HEK293 (cell line): ENCODE results near the gene USP6NL.

Source experiments
- CTCF ChIA-PET: fragments of 350-600 bp; formaldehyde crosslinking; extraction: SDS; loops from one replicate; lab custom pipeline; 2021; ENCODE audit warnings: antibody characterized with exemption; lab: Yijun Ruan, JAX
- POLR2A ChIA-PET: fragments of 300-600 bp; formaldehyde crosslinking; extraction: SDS; loops from one replicate; lab custom pipeline; 2020; ENCODE audit warnings: antibody characterized with exemption, inconsistent platforms; lab: Yijun Ruan, JAX
- H3K27ac ChIP-seq: fragments of 200-500 bp; sonication (Bioruptor generic); 2 replicates; pipeline ENCODE4 v1.5.1; 2014; ENCODE audit warnings: low read depth, low read length, control low read depth, inconsistent platforms; ENCODE audit errors: extremely low read depth
- H3K36me3 ChIP-seq, 2 experiments: fragments of 200-500 bp in 1 of 2; sonication (Bioruptor generic) in 1 of 2; 1 replicate in 1 of 2; 2 replicates in 1 of 2; pipeline ENCODE4 v1.5.1; 2014 to 2017; ENCODE audit warnings: inconsistent platforms in 2 of 2, low read length in 2 of 2; ENCODE audit not compliant: control insufficient read depth in 2 of 2, insufficient read depth in 1 of 2
- H3K4me1 ChIP-seq: fragments of 200-500 bp; sonication (Bioruptor generic); 2 replicates; pipeline ENCODE4 v1.5.1; 2014; ENCODE audit warnings: mild to moderate bottlenecking, low read length, inconsistent platforms; ENCODE audit not compliant: control insufficient read depth, insufficient read depth
- H3K4me3 ChIP-seq: 2 replicates; pipeline ENCODE4 v1.5.1; 2011; ENCODE audit warnings: low read depth, mild to moderate bottlenecking, control low read depth, low read length, moderate library complexity
- H3K9me3 ChIP-seq: fragments of 200-500 bp; sonication (Bioruptor generic); 2 replicates; pipeline ENCODE4 v1.5.1; 2014; ENCODE audit warnings: low read depth, low read length, inconsistent platforms; ENCODE audit not compliant: control insufficient read depth, insufficient read depth
- BCL11B ChIP-seq: fragments of 450-650 bp; formaldehyde crosslinking; IDR thresholded peaks from 2 replicates; pipeline ENCODE4 v1.5.1; 2016; ENCODE audit warnings: low read depth, missing biosample characterization, missing genetic modification characterization
- CTCF ChIP-seq: fragments of 450-650 bp; formaldehyde crosslinking; IDR thresholded peaks from 2 replicates; pipeline ENCODE4 v1.5.1; 2016; ENCODE audit warnings: missing biosample characterization, missing genetic modification characterization
- EGR2 ChIP-seq: fragments of 450-650 bp; formaldehyde crosslinking; IDR thresholded peaks from 2 replicates; pipeline ENCODE4 v1.5.1; 2016; ENCODE audit warnings: low read depth, missing biosample characterization, missing genetic modification characterization
- PRDM6 ChIP-seq: fragments of 450-650 bp; formaldehyde crosslinking; IDR thresholded peaks from 2 replicates; pipeline ENCODE4 v1.5.1; 2017; ENCODE audit warnings: missing biosample characterization, missing genetic modification characterization
- SALL2 ChIP-seq: fragments of 450-650 bp; formaldehyde crosslinking; IDR thresholded peaks from 2 replicates; pipeline ENCODE4 v1.5.0; 2017; ENCODE audit warnings: missing biosample characterization, mild to moderate bottlenecking, missing genetic modification characterization, borderline replicate concordance
- SCRT1 ChIP-seq: fragments of 450-650 bp; formaldehyde crosslinking; IDR thresholded peaks from 2 replicates; pipeline ENCODE4 v1.5.1; 2016; ENCODE audit warnings: missing biosample characterization, missing genetic modification characterization, borderline replicate concordance
- YY2 ChIP-seq: fragments of 450-650 bp; formaldehyde crosslinking; IDR thresholded peaks from 2 replicates; pipeline ENCODE4 v1.5.1; 2016; ENCODE audit warnings: missing biosample characterization, missing genetic modification characterization
- ZNF157 ChIP-seq: fragments of 450-650 bp; formaldehyde crosslinking; IDR thresholded peaks from 2 replicates; pipeline ENCODE4 v1.5.1; 2016; ENCODE audit warnings: missing biosample characterization, missing genetic modification characterization
- ZNF2 ChIP-seq: fragments of 450-650 bp; formaldehyde crosslinking; IDR thresholded peaks from 2 replicates; pipeline ENCODE4 v1.5.1; 2016; ENCODE audit warnings: missing biosample characterization, missing genetic modification characterization
- ZNF292 ChIP-seq: fragments of 450-650 bp; formaldehyde crosslinking; IDR thresholded peaks from 2 replicates; pipeline ENCODE4 v1.5.1; 2016; ENCODE audit warnings: low read depth, missing biosample characterization, missing genetic modification characterization, borderline replicate concordance
- ZNF311 ChIP-seq: fragments of 450-650 bp; formaldehyde crosslinking; IDR thresholded peaks from 2 replicates; pipeline ENCODE4 v1.5.1; 2017; ENCODE audit warnings: missing biosample characterization, missing genetic modification characterization, borderline replicate concordance
- ZNF350 ChIP-seq: fragments of 450-650 bp; formaldehyde crosslinking; IDR thresholded peaks from 2 replicates; pipeline ENCODE4 v1.5.0; 2017; ENCODE audit warnings: missing biosample characterization, mild to moderate bottlenecking, missing genetic modification characterization
- ZNF416 ChIP-seq: fragments of 450-650 bp; formaldehyde crosslinking; IDR thresholded peaks from 2 replicates; pipeline ENCODE4 v1.5.1; 2016; ENCODE audit warnings: missing biosample characterization, missing genetic modification characterization
- ZNF501 ChIP-seq: fragments of 450-650 bp; formaldehyde crosslinking; IDR thresholded peaks from 2 replicates; pipeline ENCODE4 v1.5.1; 2016; ENCODE audit warnings: missing biosample characterization, missing genetic modification characterization
- ZNF513 ChIP-seq: fragments of 450-650 bp; IDR thresholded peaks from 2 replicates; pipeline ENCODE4 v1.5.1; 2018; ENCODE audit warnings: missing biosample characterization, missing genetic modification characterization
- ZNF571 ChIP-seq: fragments of 450-650 bp; formaldehyde crosslinking; IDR thresholded peaks from 2 replicates; pipeline ENCODE4 v1.5.0; 2017; ENCODE audit warnings: missing biosample characterization, missing genetic modification characterization
- ZNF585B ChIP-seq: fragments of 450-650 bp; formaldehyde crosslinking; IDR thresholded peaks from 2 replicates; pipeline ENCODE4 v1.5.1; 2016; ENCODE audit warnings: missing biosample characterization, missing genetic modification characterization
- ZNF600 ChIP-seq: fragments of 450-650 bp; formaldehyde crosslinking; IDR thresholded peaks from 2 replicates; pipeline ENCODE4 v1.5.1; 2016; ENCODE audit warnings: missing biosample characterization, missing genetic modification characterization
- ZNF707 ChIP-seq: fragments of 450-650 bp; formaldehyde crosslinking; IDR thresholded peaks from 2 replicates; pipeline ENCODE4 v1.5.1; 2016; ENCODE audit warnings: missing biosample characterization, missing genetic modification characterization
- ZNF791 ChIP-seq: fragments of 450-650 bp; formaldehyde crosslinking; IDR thresholded peaks from 2 replicates; pipeline ENCODE4 v1.5.1; 2016; ENCODE audit warnings: missing biosample characterization, missing genetic modification characterization

USP6NL gene

GRCh38 chr10:11479300-11479699, 132.2 kb downstream of the USP6NL start:
- no peak overlapping the region for H3K4me3 ChIP-seq
- ChIA-PET POLR2A (no interaction called here), CTCF (interaction anchor here (1.0 kb wide), 1 partner anchor 10 kb away, joined by 3 read pairs; no protein-coding TSS in a partner anchor)
- H3K9me3 ChIP-seq, result no peaks in the 10 kb centered on the region
- no peak overlapping the region for H3K27ac ChIP-seq
- no peaks in the 10 kb centered on the region for H3K4me1 ChIP-seq
- peaks cover 0 to 10% of the 10 kb centered on the region in 2 experiments; a peak in 2 of 3 replicates for H3K36me3 ChIP-seq
- TF ChIP-seq YY2 (tag by site-specific recombination) (no peak), SCRT1 (tag by site-specific recombination) (no peak), ZNF416 (tag by site-specific recombination) (no peak), ZNF600 (tag by site-specific recombination) (no peak), ZNF157 (tag by site-specific recombination) (no peak), BCL11B (no peak), ZNF571 (tag by site-specific recombination) (no peak), ZNF501 (tag by site-specific recombination) (no peak), EGR2 (tag by site-specific recombination) (no peak), ZNF513 (no peak), ZNF791 (no peak), ZNF707 (tag by site-specific recombination) (no peak), SALL2 (tag by site-specific recombination) (no peak), ZNF311 (tag by site-specific recombination) (no peak), ZNF292 (tag by site-specific recombination) (no peak), ZNF585B (tag by site-specific recombination) (no peak), CTCF (tag by site-specific recombination) (no peak), ZNF2 (tag by site-specific recombination) (no peak)

GRCh38 chr10:11478807-11479206, 132.6 kb downstream of the USP6NL start:
- no peaks in the 10 kb centered on the region for H3K4me1 ChIP-seq
- ChIA-PET POLR2A (no interaction called here), CTCF (interaction anchor here (0.7 to 1.7 kb wide), 3 partner anchors 10 to 279 kb away, joined by 3 read pairs; no protein-coding TSS in a partner anchor)
- H3K27ac ChIP-seq, result no peak overlapping the region
- no peak overlapping the region for H3K4me3 ChIP-seq
- H3K9me3 ChIP-seq, result no peaks in the 10 kb centered on the region
- peaks cover 0 to 10% of the 10 kb centered on the region in 2 experiments; a peak in 2 of 3 replicates for H3K36me3 ChIP-seq
- TF ChIP-seq PRDM6 (tag by site-specific recombination) (peak; percentile 21; the same call in 1 of the 2 replicates), ZNF600 (tag by site-specific recombination) (peak; percentile 63), ZNF350 (no peak)
